AG04450 (cell line): Measurements from ENCODE around the gene HGD. TPM values are rescaled to one million over a fixed set of nuclear protein-coding genes. Genes with fewer than 3 reads are reported as not detected.
"Not testable (repeated sequence)": the region's sequence is repeated elsewhere in the genome, so short reads cannot be mapped to it uniquely, and the experiment has no call there.

Experiments
- CTCF ChIA-PET: fragments of 300-600, 350-600 bp; formaldehyde crosslinking; extraction: SDS; loops from one replicate; lab custom pipeline; 2022; ENCODE audit warnings: antibody characterized with exemption, inconsistent platforms; lab: Charles Lee
- POLR2A ChIA-PET: fragments of 350-600 bp; formaldehyde crosslinking; extraction: SDS; loops from one replicate; lab custom pipeline; 2021; ENCODE audit warnings: antibody characterized with exemption, inconsistent platforms; lab: Yijun Ruan, JAX
- DNase-seq: peaks from one replicate; pipeline ENCODE4 v3.0.0-alpha.2; 2011; ENCODE audit warnings: low read depth, low spot score
- H3K27ac ChIP-seq: one replicate; pipeline ENCODE4 v1.5.1; 2012; ENCODE audit warnings: low read depth, low read length, control low read depth
- H3K27me3 ChIP-seq: one replicate; pipeline ENCODE4 v1.6.0; 2012; ENCODE audit warnings: low read length; ENCODE audit not compliant: control insufficient read depth, insufficient read depth
- H3K4me3 ChIP-seq: 2 replicates; pipeline ENCODE4 v1.5.1; 2011; ENCODE audit warnings: mild to moderate bottlenecking, low read depth, low read length, control low read depth
- H3K9me3 ChIP-seq: 2 replicates; pipeline ENCODE4 v1.5.1; 2012; ENCODE audit warnings: low read length; ENCODE audit not compliant: control insufficient read depth, insufficient read depth
- polyA plus RNA-seq: library from polyadenylated mRNA; depleted of rRNA; stranded (reverse); fragments of >200 nt; gene quantifications from 2 replicates; pipeline ENCODE4 v1.2.3, GENCODE V29; 2011
- TF ChIP-seq, protein P1 (sequence below): IDR thresholded peaks from 2 replicates; pipeline ENCODE4 v1.5.1; 2011; ENCODE audit warnings: low read depth, low read length, control low read depth, inconsistent platforms

Gene HGD
- polyA plus RNA-seq, 1 experiment = 0.14 TPM

DNA sequence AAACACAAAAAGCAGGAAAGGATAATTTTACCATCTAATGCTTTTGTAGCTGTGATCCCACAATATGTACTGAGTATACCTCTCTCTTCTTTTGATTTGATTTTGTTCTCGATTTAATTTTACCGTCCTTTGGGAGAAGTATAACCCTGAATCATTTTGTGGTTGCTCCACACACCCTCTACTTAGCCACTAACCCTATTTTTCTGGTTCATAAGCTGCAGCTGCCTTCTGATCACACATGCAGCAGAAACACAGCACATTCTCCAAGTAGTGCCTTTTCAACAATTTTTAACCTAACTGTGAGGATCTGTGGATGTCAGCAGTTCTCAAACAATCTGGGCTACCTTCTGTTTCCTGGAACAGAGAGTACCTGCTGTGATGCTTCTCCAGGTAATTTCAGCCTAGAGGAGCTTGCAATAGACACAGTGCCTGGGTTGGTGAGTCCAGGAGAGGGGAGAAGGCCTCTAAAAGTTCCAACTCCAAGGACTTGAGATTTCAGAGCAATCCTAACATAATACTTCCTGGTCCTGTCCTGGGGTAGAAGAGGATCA, 40.3 kb downstream of the HGD start:
- H3K4me3 ChIP-seq = no peak overlapping the region
- POLR2A ChIA-PET = interaction anchor here (1.4 to 1.5 kb wide), 2 partner anchors 44 to 46 kb away, joined by 3 to 6 read pairs; partner anchors contain the start of gene NDUFB4
- TF ChIP-seq, protein P1, sequence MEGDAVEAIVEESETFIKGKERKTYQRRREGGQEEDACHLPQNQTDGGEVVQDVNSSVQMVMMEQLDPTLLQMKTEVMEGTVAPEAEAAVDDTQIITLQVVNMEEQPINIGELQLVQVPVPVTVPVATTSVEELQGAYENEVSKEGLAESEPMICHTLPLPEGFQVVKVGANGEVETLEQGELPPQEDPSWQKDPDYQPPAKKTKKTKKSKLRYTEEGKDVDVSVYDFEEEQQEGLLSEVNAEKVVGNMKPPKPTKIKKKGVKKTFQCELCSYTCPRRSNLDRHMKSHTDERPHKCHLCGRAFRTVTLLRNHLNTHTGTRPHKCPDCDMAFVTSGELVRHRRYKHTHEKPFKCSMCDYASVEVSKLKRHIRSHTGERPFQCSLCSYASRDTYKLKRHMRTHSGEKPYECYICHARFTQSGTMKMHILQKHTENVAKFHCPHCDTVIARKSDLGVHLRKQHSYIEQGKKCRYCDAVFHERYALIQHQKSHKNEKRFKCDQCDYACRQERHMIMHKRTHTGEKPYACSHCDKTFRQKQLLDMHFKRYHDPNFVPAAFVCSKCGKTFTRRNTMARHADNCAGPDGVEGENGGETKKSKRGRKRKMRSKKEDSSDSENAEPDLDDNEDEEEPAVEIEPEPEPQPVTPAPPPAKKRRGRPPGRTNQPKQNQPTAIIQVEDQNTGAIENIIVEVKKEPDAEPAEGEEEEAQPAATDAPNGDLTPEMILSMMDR = no peak
- no peak for DNase-seq
- peaks cover 2% of the 10 kb centered on the region for H3K27me3 ChIP-seq
- H3K27ac ChIP-seq = peak overlapping the region; percentile 53
- H3K9me3 ChIP-seq = no peaks in the 10 kb centered on the region
- CTCF ChIA-PET = interaction anchor here (0.6 to 1.5 kb wide), 4 partner anchors 74 to 153 kb away, joined by 3 to 6 read pairs (median 4); no protein-coding TSS in a partner anchor

DNA sequence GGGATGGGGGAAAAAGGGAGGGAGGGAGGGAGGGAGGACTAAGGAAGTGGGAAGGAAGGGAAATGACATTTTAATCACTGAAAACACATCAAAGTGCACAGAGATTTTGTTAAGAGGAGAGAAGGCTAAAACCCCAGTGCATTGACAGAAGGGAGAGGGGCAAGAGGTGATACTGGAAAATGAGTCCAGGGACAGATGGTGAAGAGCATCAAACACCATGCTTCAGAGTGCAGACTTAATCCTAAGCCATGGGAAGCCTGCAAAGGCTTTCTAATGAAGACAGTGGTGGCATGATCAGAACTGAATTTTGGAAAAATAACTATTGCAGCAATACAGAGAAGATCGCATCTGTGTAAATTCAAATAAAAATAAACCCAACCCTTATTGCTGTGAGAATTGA, 41.8 kb downstream of the HGD start:
- no peaks in the 10 kb centered on the region for H3K9me3 ChIP-seq
- TF ChIP-seq, protein P1 = no peak
- no peak for DNase-seq
- ChIA-PET CTCF (no interaction called here), POLR2A (no interaction called here)
- peaks cover 2% of the 10 kb centered on the region for H3K27me3 ChIP-seq
- H3K4me3 ChIP-seq = no peak overlapping the region
- no peak overlapping the region for H3K27ac ChIP-seq

- H3K27me3 ChIP-seq, DNase-seq, H3K4me3 ChIP-seq, H3K27ac ChIP-seq, POLR2A ChIA-PET, CTCF ChIA-PET, H3K9me3 ChIP-seq: not testable (repeated sequence)
Observed at GRCh38 chr3:120638820-120639219, 43.2 kb downstream of the HGD start.

DNA sequence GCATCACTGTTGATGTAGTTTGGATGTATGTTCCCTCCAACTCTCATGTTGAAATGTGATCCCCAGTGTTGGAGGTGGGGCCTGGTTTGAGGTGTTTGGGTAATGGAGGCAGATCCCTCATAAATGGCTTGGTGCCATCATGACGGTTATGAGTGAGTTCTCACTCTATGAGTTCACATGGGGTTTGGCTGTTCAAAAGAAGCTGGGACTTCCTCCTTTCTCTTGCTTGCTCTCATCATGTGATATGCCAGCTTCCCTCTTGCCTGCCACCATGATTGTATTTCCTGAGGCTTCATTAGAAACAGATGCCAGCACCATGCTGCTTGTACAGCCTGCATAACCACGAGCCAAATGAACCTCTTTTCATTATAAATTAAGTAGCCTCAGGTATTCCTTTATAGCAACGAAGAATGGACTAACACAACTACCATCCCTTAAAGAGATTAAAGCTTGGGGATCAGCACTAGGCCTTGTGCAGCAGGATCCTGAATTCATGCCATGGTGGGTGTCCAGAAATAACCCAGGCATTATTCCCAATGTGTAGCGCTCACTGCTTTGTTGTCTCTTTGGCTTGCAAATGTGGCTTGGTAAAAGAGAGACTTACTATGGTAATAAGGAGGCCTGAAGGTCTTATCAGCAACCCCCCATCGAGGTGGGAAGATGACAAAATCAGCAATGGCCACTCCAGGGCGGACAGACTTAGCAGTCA, 44.0 kb downstream of the HGD start:
- TF ChIP-seq, protein P1 = no peak
- DNase-seq = no peak
- ChIA-PET POLR2A (no interaction called here), CTCF (no interaction called here)
- H3K4me3 ChIP-seq = no peak overlapping the region
- H3K27ac ChIP-seq = no peak overlapping the region
- no peaks in the 10 kb centered on the region for H3K9me3 ChIP-seq
- peaks cover 2% of the 10 kb centered on the region for H3K27me3 ChIP-seq

DNA sequence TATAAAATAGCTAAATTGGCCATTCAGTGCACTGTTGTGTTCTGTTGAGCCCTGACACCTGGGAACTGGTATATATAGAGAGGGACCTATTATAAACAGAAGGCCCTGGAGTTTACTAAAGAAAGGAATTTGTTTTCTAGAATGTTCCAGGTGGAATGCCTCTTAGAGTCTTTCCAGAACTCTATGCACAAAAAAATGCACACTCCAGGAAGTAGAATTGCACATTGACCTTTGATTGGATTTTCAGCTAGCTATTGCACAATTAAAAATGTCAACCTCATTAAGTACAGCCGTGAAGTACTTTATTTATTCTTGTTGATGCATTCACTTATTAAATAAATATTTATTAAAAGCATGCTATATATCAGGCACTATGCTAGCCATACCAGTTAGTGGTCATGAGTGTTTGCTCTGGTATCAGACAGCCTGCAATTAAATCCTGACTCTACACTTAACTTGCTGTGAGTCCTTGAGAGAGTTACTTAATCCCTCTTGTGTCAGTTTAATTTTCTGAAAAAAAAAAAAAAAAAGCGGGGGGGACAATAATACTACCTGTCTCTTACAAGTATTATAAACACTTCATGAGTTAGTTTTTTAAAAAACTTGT, 45.1 kb downstream of the HGD start:
- CTCF ChIA-PET = no interaction called here
- POLR2A ChIA-PET = no interaction called here
- Histone ChIP-seq H3K4me3 (no peak overlapping the region), H3K27ac (no peak overlapping the region), H3K9me3 (no peaks in the 10 kb centered on the region), H3K27me3 (peaks cover 2% of the 10 kb centered on the region)
- TF ChIP-seq, protein P1 = no peak
- no peak for DNase-seq
